GM12873 (cell line): ENCODE data around the gene DOCK9.

Experiments used
- TF ChIP-seq, protein P1 (sequence below): IDR thresholded peaks from 2 replicates; pipeline ENCODE4 v1.5.1; 2012; ENCODE audit warnings: low read depth, mild to moderate bottlenecking, moderate library complexity, low read length, control low read depth; ENCODE audit not compliant: insufficient read depth; ENCODE audit errors: missing control alignments

The DOCK9 gene

DNA sequence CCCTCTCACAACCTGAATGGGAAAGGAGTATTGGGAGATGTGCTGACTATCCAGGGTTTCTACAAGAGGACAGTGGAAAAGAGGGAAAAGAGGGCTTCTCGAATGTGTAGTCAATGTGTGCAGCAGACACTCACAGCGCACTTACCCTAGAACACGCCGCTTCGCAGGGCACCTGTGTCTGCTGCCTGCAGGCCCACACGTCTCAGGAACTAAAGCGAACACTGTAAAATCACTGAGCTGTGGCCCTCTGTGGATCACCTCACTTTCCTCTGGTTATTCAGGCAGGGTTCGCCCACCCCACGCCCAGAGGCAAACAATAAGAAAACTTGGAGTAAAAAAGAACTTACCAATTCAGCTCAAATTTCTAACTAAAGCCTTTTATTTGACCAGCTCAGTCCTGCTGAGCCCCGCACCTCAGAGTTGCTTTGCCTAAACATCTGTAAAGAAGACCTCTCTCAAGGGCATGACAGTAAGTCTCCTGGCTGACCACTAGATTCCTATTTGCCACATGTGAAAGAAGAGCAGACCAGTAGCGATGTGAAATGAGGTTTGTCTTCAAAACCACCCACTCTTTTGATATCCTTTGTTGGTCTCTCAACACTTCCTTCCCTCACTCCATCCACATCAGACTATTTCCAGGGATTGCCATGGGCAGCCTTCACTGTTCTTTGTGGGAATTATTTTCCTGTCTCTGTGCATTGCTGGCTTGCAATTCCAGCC, 19.3 kb upstream of the DOCK9 start:
- TF ChIP-seq, protein P1, sequence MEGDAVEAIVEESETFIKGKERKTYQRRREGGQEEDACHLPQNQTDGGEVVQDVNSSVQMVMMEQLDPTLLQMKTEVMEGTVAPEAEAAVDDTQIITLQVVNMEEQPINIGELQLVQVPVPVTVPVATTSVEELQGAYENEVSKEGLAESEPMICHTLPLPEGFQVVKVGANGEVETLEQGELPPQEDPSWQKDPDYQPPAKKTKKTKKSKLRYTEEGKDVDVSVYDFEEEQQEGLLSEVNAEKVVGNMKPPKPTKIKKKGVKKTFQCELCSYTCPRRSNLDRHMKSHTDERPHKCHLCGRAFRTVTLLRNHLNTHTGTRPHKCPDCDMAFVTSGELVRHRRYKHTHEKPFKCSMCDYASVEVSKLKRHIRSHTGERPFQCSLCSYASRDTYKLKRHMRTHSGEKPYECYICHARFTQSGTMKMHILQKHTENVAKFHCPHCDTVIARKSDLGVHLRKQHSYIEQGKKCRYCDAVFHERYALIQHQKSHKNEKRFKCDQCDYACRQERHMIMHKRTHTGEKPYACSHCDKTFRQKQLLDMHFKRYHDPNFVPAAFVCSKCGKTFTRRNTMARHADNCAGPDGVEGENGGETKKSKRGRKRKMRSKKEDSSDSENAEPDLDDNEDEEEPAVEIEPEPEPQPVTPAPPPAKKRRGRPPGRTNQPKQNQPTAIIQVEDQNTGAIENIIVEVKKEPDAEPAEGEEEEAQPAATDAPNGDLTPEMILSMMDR = no peak

DNA sequence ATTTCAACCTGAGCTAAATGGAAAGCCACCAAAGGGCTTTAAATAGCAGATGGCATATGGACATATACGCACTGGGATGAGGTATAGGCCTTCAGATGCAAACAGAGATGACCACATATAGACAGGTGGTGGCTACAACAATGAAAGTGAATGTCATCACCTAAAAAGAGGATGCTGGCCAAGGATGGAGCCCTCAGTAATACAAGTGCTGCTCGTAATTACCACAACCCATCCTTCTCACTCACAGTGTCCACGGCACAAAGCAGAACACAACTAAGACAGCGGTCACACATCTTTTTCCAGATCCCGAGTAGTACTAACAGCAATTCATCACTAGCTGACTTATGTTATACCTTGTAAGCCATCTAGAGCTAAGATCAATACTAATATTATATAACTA, 18.2 kb upstream of the DOCK9 start:
- TF ChIP-seq, protein P1 = no peak

DNA sequence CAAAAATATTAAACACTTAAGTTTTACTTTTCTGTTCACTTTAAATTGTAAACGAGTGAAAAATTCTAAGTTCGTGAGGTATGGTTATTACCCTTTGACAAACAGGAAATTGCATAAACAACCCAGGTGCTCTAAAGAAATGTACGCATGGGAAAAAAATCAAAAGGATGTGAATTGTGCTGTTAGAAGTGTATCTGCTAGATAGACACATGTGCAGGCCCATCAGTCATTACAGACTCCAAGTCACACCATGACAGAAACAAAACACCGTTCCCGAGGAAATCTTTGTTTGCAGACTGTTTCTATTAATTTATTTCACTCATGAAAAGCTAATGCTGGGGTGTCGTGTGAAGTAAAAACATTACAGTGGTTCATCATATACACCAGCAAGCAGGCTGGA, 17.0 kb upstream of the DOCK9 start:
- TF ChIP-seq, protein P1 = no peak

DNA sequence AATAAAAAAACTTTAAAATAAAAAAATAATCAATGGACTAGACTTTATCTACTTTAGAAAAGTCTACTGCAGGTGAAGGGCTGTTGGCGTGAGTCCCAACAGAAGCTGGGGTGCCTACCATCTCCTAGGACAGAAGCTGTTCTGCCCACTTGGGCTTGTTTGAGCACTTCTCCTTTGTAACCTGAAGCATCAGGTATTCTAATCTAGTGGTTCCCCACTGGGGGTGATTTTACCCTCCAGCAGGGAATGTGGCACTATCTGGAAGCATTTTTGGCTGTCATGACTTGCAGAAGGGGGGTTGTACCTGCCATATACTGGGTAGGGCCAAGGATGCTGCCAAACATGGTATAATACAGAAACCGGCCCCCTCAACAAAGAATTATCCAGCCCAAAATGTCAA, 16.2 kb upstream of the DOCK9 start:
- TF ChIP-seq, protein P1 = no peak

DNA sequence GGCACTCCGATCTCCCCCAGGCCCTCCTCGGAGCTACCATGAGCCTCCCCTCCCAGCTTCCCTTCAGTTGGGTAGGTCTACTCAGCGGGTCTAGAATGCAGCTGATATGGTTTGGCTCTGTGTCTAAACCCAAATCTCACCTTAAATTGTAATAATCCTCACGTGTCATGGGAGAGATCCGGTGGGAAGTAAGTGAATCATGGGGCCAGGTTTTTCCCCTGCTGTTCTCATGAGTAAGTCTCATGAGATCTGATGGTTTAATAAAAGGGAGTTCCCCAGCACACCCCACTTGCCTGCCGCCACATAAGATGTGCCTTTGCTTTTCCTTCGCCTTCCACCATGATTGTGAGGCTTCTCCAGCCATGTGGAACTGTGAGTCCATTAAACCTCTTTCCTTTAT, 14.5 kb upstream of the DOCK9 start:
- TF ChIP-seq, protein P1 = no peak

DNA sequence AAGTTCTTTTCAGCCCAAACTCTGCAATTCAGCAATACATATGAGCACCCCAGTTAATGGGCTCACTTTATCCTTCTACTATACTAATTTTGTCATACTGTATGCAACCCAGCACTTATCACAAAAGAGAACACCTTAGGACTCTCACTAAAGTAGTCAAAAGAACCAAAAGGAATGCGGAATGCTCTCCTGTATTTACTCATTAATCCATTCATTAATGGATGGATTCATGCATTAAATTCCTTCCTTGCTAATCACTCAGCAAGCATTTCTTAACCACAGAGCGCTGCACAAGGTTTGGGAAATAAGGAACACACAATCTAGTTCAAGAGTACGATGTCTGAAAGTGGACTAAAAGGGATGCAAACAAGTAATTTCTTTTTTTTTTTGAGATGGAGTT, 12.8 kb upstream of the DOCK9 start:
- TF ChIP-seq, protein P1 = no peak

GRCh38 chr13:98989469-98990235, 11.8 kb upstream of the DOCK9 start:
- TF ChIP-seq, protein P1 = no peak
